ENCODE results near the gene SPP2. TPM values are rescaled to one million over a fixed set of nuclear protein-coding genes. Genes with fewer than 3 reads are reported as not detected.

SPP2 gene
- total and polyA plus RNA-seq, 9 of the 15 experiments (the other 6 are each of a cell fraction or from before 2014, with no cell fraction given), result not detected

DNA sequence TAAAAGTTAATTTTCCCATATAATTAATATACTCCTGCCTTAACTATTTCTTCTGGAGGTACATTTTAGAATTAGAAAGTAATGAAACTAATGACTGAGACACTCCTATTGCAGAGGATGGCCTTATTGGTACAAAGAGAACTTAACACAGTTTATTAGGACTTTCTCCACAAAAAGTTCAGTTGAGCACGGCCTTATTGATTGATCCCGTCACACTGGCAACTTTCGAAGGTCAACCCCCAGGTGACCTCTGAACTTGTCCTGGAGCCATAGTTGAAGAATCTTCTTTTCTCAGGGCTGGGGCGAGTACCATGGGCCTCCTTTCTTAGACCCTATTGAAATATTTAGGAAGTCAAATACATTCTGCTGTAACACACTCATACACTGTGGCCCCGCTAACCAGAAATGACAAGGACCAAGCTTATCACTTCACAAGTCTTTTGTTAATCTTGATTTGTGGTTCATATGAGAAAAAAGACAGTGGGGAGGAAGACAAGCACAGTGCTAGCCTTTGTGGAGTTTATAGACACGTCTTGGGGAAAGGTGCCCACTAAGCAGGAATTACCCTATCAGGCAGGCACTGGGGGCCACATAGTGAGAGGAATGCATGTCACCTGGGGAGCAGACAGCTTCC, 11.2 kb downstream of the SPP2 start:
- Histone ChIP-seq H4K20me1 (replicated peaks; ENCODE audit: control insufficient read depth, insufficient read depth, low read length) (no peaks in the 10 kb centered on the region), H3K9me1 (ENCODE audit: control insufficient read depth, insufficient read depth, low read length) (no peaks in the 10 kb centered on the region), H3K9me3 (replicated peaks; ENCODE audit: control insufficient read depth, insufficient read depth, low read depth, low read length) (no peaks in the 10 kb centered on the region), H3K27me3 (ENCODE audit: control insufficient read depth in 2 of 2, insufficient read depth in 2 of 2, low read length in 2 of 2) (no peaks in the 10 kb centered on the region; a peak in 1 of 5 replicates), H3K4me2 (ENCODE audit: insufficient read depth, low read length) (no peak overlapping the region), H3K4me1 (replicated peaks in 1 of 2; ENCODE audit: control insufficient read depth in 2 of 2, insufficient read depth in 2 of 2, low read length in 2 of 2) (no peaks in the 10 kb centered on the region), H3K9ac (ENCODE audit: insufficient read depth in 1 of 2, low read depth in 2 of 2, low read length in 2 of 2) (no peak overlapping the region), H3K79me2 (ENCODE audit: control insufficient read depth, insufficient read depth, low read length) (no peaks in the 10 kb centered on the region), H3K27ac (ENCODE audit: extremely low read depth, low read depth, low read length) (no peak overlapping the region), H3K36me3 (ENCODE audit: control insufficient read depth, insufficient read depth, low read length) (no peaks in the 10 kb centered on the region), H3K4me3 (no peak overlapping the region), H2AFZ (ENCODE audit: low read depth, low read length) (no peak overlapping the region)
- TF ChIP-seq CEBPG (CRISPR knock-in tag; IDR thresholded peaks at IDR 0.05) (no peak), CEBPG (tag; conservative IDR thresholded peaks at IDR 0.05 in 1 of 2, IDR thresholded peaks at IDR 0.05 in 1 of 2) (no peak), KAT7 (CRISPR knock-in tag; IDR thresholded peaks at IDR 0.05; ENCODE audit: borderline replicate concordance) (no peak), FOXK1 (CRISPR knock-in tag; IDR thresholded peaks at IDR 0.05; ENCODE audit: borderline replicate concordance) (no peak), PRPF4 (IDR thresholded peaks at IDR 0.05; ENCODE audit: insufficient read depth, low read depth, low read length, poor library complexity, severe bottlenecking) (no peak), SMC3 (conservative IDR thresholded peaks at IDR 0.05; ENCODE audit: insufficient read depth, low read depth, low read length) (no peak), ZNF408 (CRISPR knock-in tag; IDR thresholded peaks at IDR 0.05; ENCODE audit: low read depth) (no peak)
- TF ChIP-seq, protein P1, sequence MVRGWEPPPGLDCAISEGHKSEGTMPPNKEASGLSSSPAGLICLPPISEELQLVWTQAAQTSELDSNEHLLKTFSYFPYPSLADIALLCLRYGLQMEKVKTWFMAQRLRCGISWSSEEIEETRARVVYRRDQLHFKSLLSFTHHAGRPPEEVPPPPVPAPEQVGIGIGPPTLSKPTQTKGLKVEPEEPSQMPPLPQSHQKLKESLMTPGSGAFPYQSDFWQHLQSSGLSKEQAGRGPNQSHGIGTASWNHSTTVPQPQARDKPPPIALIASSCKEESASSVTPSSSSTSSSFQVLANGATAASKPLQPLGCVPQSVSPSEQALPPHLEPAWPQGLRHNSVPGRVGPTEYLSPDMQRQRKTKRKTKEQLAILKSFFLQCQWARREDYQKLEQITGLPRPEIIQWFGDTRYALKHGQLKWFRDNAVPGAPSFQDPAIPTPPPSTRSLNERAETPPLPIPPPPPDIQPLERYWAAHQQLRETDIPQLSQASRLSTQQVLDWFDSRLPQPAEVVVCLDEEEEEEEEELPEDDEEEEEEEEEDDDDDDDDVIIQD (CRISPR knock-in tag; IDR thresholded peaks at IDR 0.05), result no peak
- TF ChIP-seq, protein P2, sequence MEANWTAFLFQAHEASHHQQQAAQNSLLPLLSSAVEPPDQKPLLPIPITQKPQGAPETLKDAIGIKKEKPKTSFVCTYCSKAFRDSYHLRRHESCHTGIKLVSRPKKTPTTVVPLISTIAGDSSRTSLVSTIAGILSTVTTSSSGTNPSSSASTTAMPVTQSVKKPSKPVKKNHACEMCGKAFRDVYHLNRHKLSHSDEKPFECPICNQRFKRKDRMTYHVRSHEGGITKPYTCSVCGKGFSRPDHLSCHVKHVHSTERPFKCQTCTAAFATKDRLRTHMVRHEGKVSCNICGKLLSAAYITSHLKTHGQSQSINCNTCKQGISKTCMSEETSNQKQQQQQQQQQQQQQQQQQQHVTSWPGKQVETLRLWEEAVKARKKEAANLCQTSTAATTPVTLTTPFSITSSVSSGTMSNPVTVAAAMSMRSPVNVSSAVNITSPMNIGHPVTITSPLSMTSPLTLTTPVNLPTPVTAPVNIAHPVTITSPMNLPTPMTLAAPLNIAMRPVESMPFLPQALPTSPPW (CRISPR knock-in tag; IDR thresholded peaks at IDR 0.05), result no peak
- TF ChIP-seq, protein P3, sequence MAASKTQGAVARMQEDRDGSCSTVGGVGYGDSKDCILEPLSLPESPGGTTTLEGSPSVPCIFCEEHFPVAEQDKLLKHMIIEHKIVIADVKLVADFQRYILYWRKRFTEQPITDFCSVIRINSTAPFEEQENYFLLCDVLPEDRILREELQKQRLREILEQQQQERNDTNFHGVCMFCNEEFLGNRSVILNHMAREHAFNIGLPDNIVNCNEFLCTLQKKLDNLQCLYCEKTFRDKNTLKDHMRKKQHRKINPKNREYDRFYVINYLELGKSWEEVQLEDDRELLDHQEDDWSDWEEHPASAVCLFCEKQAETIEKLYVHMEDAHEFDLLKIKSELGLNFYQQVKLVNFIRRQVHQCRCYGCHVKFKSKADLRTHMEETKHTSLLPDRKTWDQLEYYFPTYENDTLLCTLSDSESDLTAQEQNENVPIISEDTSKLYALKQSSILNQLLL (CRISPR knock-in tag; IDR thresholded peaks at IDR 0.05; ENCODE audit: borderline replicate concordance), result no peak
- FAIRE-seq, result no peak
- ATAC-seq, result no peak
- no TSS peak for BruUV-seq (replicated peaks)
- CTCF ChIA-PET (ENCODE audit: low intra/inter-chr PET ratio), result no interaction called here
- DNase-seq (ENCODE audit: extremely low read depth in 1 of 4, low spot score in 3 of 4), result no peak
- in situ Hi-C loops (cut with MboI) (no loop called here), intact Hi-C loops (cut with micrococcal nuclease) (no loop called here)
- POLR2A ChIA-PET, result interaction anchor here (0.8 kb wide), 1 partner anchor 182 kb away, joined by 3 read pairs; no protein-coding TSS in a partner anchor
- 0% methylated on average over 4 of the region's 6 CpGs for WGBS (ENCODE audit: insufficient coverage, low coverage, missing lambda C conversion rate)

All from K562 (cell line).